Stimulated activated naive B cell treated with anti-CD40 and anti-IgM and Interleukin-4, amounts not matched to agents 10 μg/mL and 1 μg/mL and 100 μg/mL, for 72 hours (primary cell): ENCODE results near the gene KLF13.

ENCODE experiments used
- ATAC-seq, 2 donors: fragments of 150-1000 bp; cut with Tn5 transposase; replicated peaks; 2 replicates each; pipeline ENCODE4 v1.10.0; 2021; ENCODE audit warnings: moderate library complexity in 1 of 2
- DNase-seq: peaks from one replicate; pipeline ENCODE4 v3.0.0; 2021
- H3K27ac Mint-ChIP-seq: one replicate; pipeline ENCODE4 v1.8.0; 2022; ENCODE audit warnings: mild to moderate bottlenecking, mixed read lengths
- H3K27me3 Mint-ChIP-seq, 2 donors: one replicate each; pipeline ENCODE4 v1.8.0; 2022; ENCODE audit warnings: mixed read lengths in 2 of 2
- H3K36me3 Mint-ChIP-seq, 2 donors: one replicate each; pipeline ENCODE4 v1.8.0; 2022; ENCODE audit warnings: mixed read lengths in 2 of 2, mild to moderate bottlenecking in 1 of 2
- H3K4me1 Mint-ChIP-seq, 2 donors: one replicate each; pipeline ENCODE4 v1.8.0; 2022; ENCODE audit warnings: mixed read lengths in 2 of 2, mild to moderate bottlenecking in 1 of 2
- H3K4me3 Mint-ChIP-seq, 2 donors: one replicate each; pipeline ENCODE4 v1.8.0; 2022; ENCODE audit warnings: mild to moderate bottlenecking in 2 of 2, mixed read lengths in 2 of 2, moderate library complexity in 1 of 2
- H3K9me3 Mint-ChIP-seq, 2 donors: one replicate each; pipeline ENCODE4 v1.8.0; 2022; ENCODE audit warnings: mixed read lengths in 2 of 2, mild to moderate bottlenecking in 1 of 2

The KLF13 gene

GRCh38 chr15:31294067-31294466 is 32.6 kb upstream of the KLF13 start:
- no peak for ATAC-seq
- Mint-ChIP-seq H3K9me3 (no peaks in the 10 kb centered on the region), H3K36me3 (no peaks in the 10 kb centered on the region), H3K4me3 (no peak overlapping the region), H3K27me3 (no peaks in the 10 kb centered on the region), H3K27ac (no peak overlapping the region), H3K4me1 (peaks cover 5 to 12% of the 10 kb centered on the region in 2 donors)
- no peak for DNase-seq

GRCh38 chr15:31295658-31296057 is 31.0 kb upstream of the KLF13 start:
- peaks cover 12 to 14% of the 10 kb centered on the region in 2 donors for H3K4me1 Mint-ChIP-seq
- H3K4me3 Mint-ChIP-seq: no peak overlapping the region
- peak overlapping the region; percentile 9 for H3K27ac Mint-ChIP-seq
- DNase-seq (no peak), ATAC-seq (no peak)
- H3K9me3 Mint-ChIP-seq: no peaks in the 10 kb centered on the region
- H3K36me3 Mint-ChIP-seq: no peaks in the 10 kb centered on the region
- no peaks in the 10 kb centered on the region for H3K27me3 Mint-ChIP-seq

- no peaks in the 10 kb centered on the region for H3K27me3 Mint-ChIP-seq
- ATAC-seq (no peak), DNase-seq (no peak)
- H3K36me3 Mint-ChIP-seq: no peaks in the 10 kb centered on the region
- H3K4me1 Mint-ChIP-seq: peaks cover 14 to 19% of the 10 kb centered on the region in 2 donors
- H3K4me3 Mint-ChIP-seq: no peak overlapping the region
- H3K9me3 Mint-ChIP-seq: no peaks in the 10 kb centered on the region
- no peak overlapping the region for H3K27ac Mint-ChIP-seq
These were observed 30.4 kb upstream of the KLF13 start for GRCh38 chr15:31296219-31296645.

- DNase-seq (no peak), ATAC-seq (no peak)
- Mint-ChIP-seq H3K9me3 (no peaks in the 10 kb centered on the region), H3K4me3 (no peak overlapping the region), H3K27ac (no peak overlapping the region), H3K27me3 (no peaks in the 10 kb centered on the region), H3K4me1 (peaks cover 18 to 26% of the 10 kb centered on the region in 2 donors), H3K36me3 (no peaks in the 10 kb centered on the region)
These were observed 29.7 kb upstream of the KLF13 start for GRCh38 chr15:31296646-31297574.

GRCh38 chr15:31297575-31298456 is 28.8 kb upstream of the KLF13 start:
- no peak for DNase-seq
- Mint-ChIP-seq H3K9me3 (no peaks in the 10 kb centered on the region), H3K27ac (no peak overlapping the region), H3K36me3 (no peaks in the 10 kb centered on the region), H3K4me1 (peaks cover 28 to 35% of the 10 kb centered on the region in 2 donors), H3K27me3 (no peaks in the 10 kb centered on the region), H3K4me3 (no peak overlapping the region)
- ATAC-seq: no peak

GRCh38 chr15:31298707-31299172 is 27.9 kb upstream of the KLF13 start:
- H3K27ac Mint-ChIP-seq: no peak overlapping the region
- no peaks in the 10 kb centered on the region for H3K36me3 Mint-ChIP-seq
- H3K27me3 Mint-ChIP-seq: no peaks in the 10 kb centered on the region
- H3K4me3 Mint-ChIP-seq: no peak overlapping the region
- no peaks in the 10 kb centered on the region for H3K9me3 Mint-ChIP-seq
- DNase-seq: no peak
- no peak for ATAC-seq
- H3K4me1 Mint-ChIP-seq: peaks cover 29 to 39% of the 10 kb centered on the region in 2 donors

GRCh38 chr15:31300208-31300661 is 26.4 kb upstream of the KLF13 start:
- DNase-seq (no peak), ATAC-seq (no peak)
- Mint-ChIP-seq H3K27ac (no peak overlapping the region), H3K4me1 (peaks cover 29 to 34% of the 10 kb centered on the region in 2 donors), H3K9me3 (no peaks in the 10 kb centered on the region), H3K27me3 (no peaks in the 10 kb centered on the region), H3K36me3 (no peaks in the 10 kb centered on the region), H3K4me3 (no peak overlapping the region)

- Mint-ChIP-seq H3K27ac (peak overlapping the region; percentile 76), H3K27me3 (no peaks in the 10 kb centered on the region), H3K4me1 (peaks cover 25 to 34% of the 10 kb centered on the region in 2 donors), H3K4me3 (peak overlapping the region in 1 of 2 donors; percentile 53), H3K36me3 (no peaks in the 10 kb centered on the region), H3K9me3 (no peaks in the 10 kb centered on the region)
- DNase-seq (peak; percentile 18), ATAC-seq (peak; percentile 69 to 73)
These were observed 25.5 kb upstream of the KLF13 start for GRCh38 chr15:31300981-31301672.

- DNase-seq (no peak), ATAC-seq (no peak)
- Mint-ChIP-seq H3K36me3 (no peaks in the 10 kb centered on the region), H3K9me3 (no peaks in the 10 kb centered on the region), H3K27ac (peak overlapping the region; percentile 76), H3K4me3 (peak overlapping the region in 1 of 2 donors; percentile 53), H3K27me3 (no peaks in the 10 kb centered on the region), H3K4me1 (peaks cover 23 to 34% of the 10 kb centered on the region in 2 donors)
These were observed 25.0 kb upstream of the KLF13 start for GRCh38 chr15:31301673-31301990.

GRCh38 chr15:31302029-31302657 is 24.5 kb upstream of the KLF13 start:
- ATAC-seq (no peak), DNase-seq (no peak)
- no peaks in the 10 kb centered on the region for H3K36me3 Mint-ChIP-seq
- peak overlapping the region; percentile 59 for H3K27ac Mint-ChIP-seq
- no peak overlapping the region for H3K4me3 Mint-ChIP-seq
- H3K4me1 Mint-ChIP-seq: peaks cover 22 to 36% of the 10 kb centered on the region in 2 donors
- no peaks in the 10 kb centered on the region for H3K9me3 Mint-ChIP-seq
- H3K27me3 Mint-ChIP-seq: no peaks in the 10 kb centered on the region

- no peaks in the 10 kb centered on the region for H3K36me3 Mint-ChIP-seq
- no peak overlapping the region for H3K27ac Mint-ChIP-seq
- peaks cover 0 to 1% of the 10 kb centered on the region in 2 donors for H3K27me3 Mint-ChIP-seq
- peak in 1 of 2 donors; percentile 33 for ATAC-seq
- peaks cover 27 to 45% of the 10 kb centered on the region in 2 donors for H3K4me1 Mint-ChIP-seq
- H3K9me3 Mint-ChIP-seq: no peaks in the 10 kb centered on the region
- no peak overlapping the region for H3K4me3 Mint-ChIP-seq
- DNase-seq: no peak
These were observed 23.6 kb upstream of the KLF13 start for GRCh38 chr15:31302778-31303725.

GRCh38 chr15:31303726-31304648 is 22.6 kb upstream of the KLF13 start:
- Mint-ChIP-seq H3K9me3 (no peaks in the 10 kb centered on the region), H3K27me3 (peaks cover 0 to 4% of the 10 kb centered on the region in 2 donors), H3K27ac (no peak overlapping the region), H3K36me3 (no peaks in the 10 kb centered on the region), H3K4me3 (no peak overlapping the region), H3K4me1 (peaks cover 33 to 51% of the 10 kb centered on the region in 2 donors)
- no peak for ATAC-seq
- no peak for DNase-seq
